Mucosa of rectum (tissue), 2 donors: ENCODE data around the gene SMC3.
"Not testable (repeated sequence)": the region's sequence is repeated elsewhere in the genome, so short reads cannot be mapped to it uniquely, and the experiment has no call there.

ENCODE experiments used
- H3K27ac ChIP-seq, 2 donors: one replicate each; pipeline ENCODE4 v1.7.0; 2013; ENCODE audit warnings: inconsistent platforms in 2 of 2, low read depth in 2 of 2, low read length in 2 of 2
- H3K27me3 ChIP-seq, 2 donors: one replicate each; pipeline ENCODE4 v1.7.0; 2013; ENCODE audit warnings: low read length in 2 of 2; ENCODE audit not compliant: control insufficient read depth in 2 of 2, insufficient read depth in 2 of 2
- H3K36me3 ChIP-seq, 2 donors: one replicate each; pipeline ENCODE4 v1.7.0; 2013; ENCODE audit warnings: low read length in 2 of 2; ENCODE audit not compliant: control insufficient read depth in 2 of 2, insufficient read depth in 2 of 2
- H3K4me1 ChIP-seq, 2 donors: one replicate each; pipeline ENCODE4 v1.7.0; 2013; ENCODE audit warnings: low read length in 2 of 2, mild to moderate bottlenecking in 1 of 2; ENCODE audit not compliant: control insufficient read depth in 2 of 2, insufficient read depth in 2 of 2
- H3K4me3 ChIP-seq, 2 donors: one replicate each; pipeline ENCODE4 v1.7.0; 2013; ENCODE audit warnings: low read length in 2 of 2
- H3K9ac ChIP-seq, 2 donors: one replicate each; pipeline ENCODE4 v1.7.0; 2013; ENCODE audit warnings: low read length in 2 of 2, low read depth in 1 of 2, mild to moderate bottlenecking in 1 of 2
- H3K9me3 ChIP-seq, 2 donors: one replicate each; pipeline ENCODE4 v1.7.0; 2013; ENCODE audit warnings: low read length in 2 of 2; ENCODE audit not compliant: control insufficient read depth in 2 of 2
- donor health status: healthy.
- donor health status: Normal muscosa, but diverticular disease.

The SMC3 gene

GRCh38 chr10:110634527-110635209 is 67.2 kb downstream of the SMC3 start:
- Histone ChIP-seq H3K9ac (no peak overlapping the region), H3K36me3 (no peaks in the 10 kb centered on the region), H3K9me3 (no peaks in the 10 kb centered on the region), H3K4me3 (no peak overlapping the region), H3K4me1 (peaks cover 0 to 3% of the 10 kb centered on the region in 2 donors), H3K27me3 (peaks cover 0 to 3% of the 10 kb centered on the region in 2 donors), H3K27ac (no peak overlapping the region)

- no peak overlapping the region for H3K9ac ChIP-seq
- H3K36me3 ChIP-seq: no peaks in the 10 kb centered on the region
- H3K27me3 ChIP-seq: peaks cover 5 to 8% of the 10 kb centered on the region in 2 donors
- H3K9me3 ChIP-seq: no peaks in the 10 kb centered on the region
- no peak overlapping the region for H3K4me3 ChIP-seq
- H3K4me1 ChIP-seq: peaks cover 0 to 3% of the 10 kb centered on the region in 2 donors
- H3K27ac ChIP-seq: no peak overlapping the region
Measured at GRCh38 chr10:110636572-110636931, 69.1 kb downstream of the SMC3 start.

GRCh38 chr10:110636932-110637557 is 69.5 kb downstream of the SMC3 start:
- peaks cover 9 to 11% of the 10 kb centered on the region in 2 donors for H3K27me3 ChIP-seq
- no peak overlapping the region for H3K27ac ChIP-seq
- no peak overlapping the region for H3K9ac ChIP-seq
- peaks cover 0 to 3% of the 10 kb centered on the region in 2 donors for H3K4me1 ChIP-seq
- no peaks in the 10 kb centered on the region for H3K9me3 ChIP-seq
- H3K36me3 ChIP-seq: no peaks in the 10 kb centered on the region
- no peak overlapping the region for H3K4me3 ChIP-seq

- Histone ChIP-seq H3K9me3 (no peaks in the 10 kb centered on the region), H3K4me3 (no peak overlapping the region), H3K4me1 (peaks cover 0 to 3% of the 10 kb centered on the region in 2 donors), H3K27ac (no peak overlapping the region), H3K36me3 (no peaks in the 10 kb centered on the region), H3K27me3 (peaks cover 14 to 15% of the 10 kb centered on the region in 2 donors), H3K9ac (no peak overlapping the region)
Measured at GRCh38 chr10:110637558-110638053, 70.1 kb downstream of the SMC3 start.

GRCh38 chr10:110638319-110638718 is 70.8 kb downstream of the SMC3 start:
- H3K4me3 ChIP-seq: no peak overlapping the region
- H3K36me3 ChIP-seq: no peaks in the 10 kb centered on the region
- peaks cover 20 to 21% of the 10 kb centered on the region in 2 donors for H3K27me3 ChIP-seq
- peaks cover 0 to 5% of the 10 kb centered on the region in 2 donors for H3K4me1 ChIP-seq
- no peak overlapping the region for H3K27ac ChIP-seq
- H3K9ac ChIP-seq: no peak overlapping the region
- H3K9me3 ChIP-seq: no peaks in the 10 kb centered on the region

- peaks cover 21 to 27% of the 10 kb centered on the region in 2 donors for H3K27me3 ChIP-seq
- H3K4me3 ChIP-seq, H3K9me3 ChIP-seq, H3K4me1 ChIP-seq, H3K36me3 ChIP-seq, H3K9ac ChIP-seq, H3K27ac ChIP-seq: not testable (repeated sequence)
Measured at GRCh38 chr10:110639046-110639445, 71.6 kb downstream of the SMC3 start.

GRCh38 chr10:110639858-110640257 is 72.4 kb downstream of the SMC3 start:
- peaks cover 25 to 32% of the 10 kb centered on the region in 2 donors for H3K27me3 ChIP-seq
- not testable (repeated sequence) for H3K4me1 ChIP-seq, H3K36me3 ChIP-seq, H3K9ac ChIP-seq, H3K4me3 ChIP-seq, H3K27ac ChIP-seq, H3K9me3 ChIP-seq

GRCh38 chr10:110641256-110641655 is 73.8 kb downstream of the SMC3 start:
- H3K36me3 ChIP-seq: no peaks in the 10 kb centered on the region
- peaks cover 31 to 40% of the 10 kb centered on the region in 2 donors for H3K27me3 ChIP-seq
- no peak overlapping the region for H3K27ac ChIP-seq
- no peak overlapping the region for H3K4me3 ChIP-seq
- H3K9me3 ChIP-seq: no peaks in the 10 kb centered on the region
- peaks cover 6% of the 10 kb centered on the region in 2 donors for H3K4me1 ChIP-seq
- H3K9ac ChIP-seq: no peak overlapping the region

- H3K27ac ChIP-seq: no peak overlapping the region
- no peaks in the 10 kb centered on the region for H3K9me3 ChIP-seq
- H3K4me1 ChIP-seq: peaks cover 6% of the 10 kb centered on the region in 2 donors
- peaks cover 34 to 49% of the 10 kb centered on the region in 2 donors for H3K27me3 ChIP-seq
- H3K36me3 ChIP-seq: no peaks in the 10 kb centered on the region
- H3K4me3 ChIP-seq: no peak overlapping the region
- H3K9ac ChIP-seq: no peak overlapping the region
Measured at GRCh38 chr10:110642204-110643034, 74.9 kb downstream of the SMC3 start.
